Brain pericyte (primary cell): ENCODE data around the gene ZDHHC8.
"Not testable (repeated sequence)": the region's sequence is repeated elsewhere in the genome, so short reads cannot be mapped to it uniquely, and the experiment has no call there.

Experiments used
- DNase-seq: peaks from one replicate; pipeline ENCODE4 v3.0.0-alpha.2; 2012; ENCODE audit warnings: low read depth, low spot score

Gene ZDHHC8

DNA sequence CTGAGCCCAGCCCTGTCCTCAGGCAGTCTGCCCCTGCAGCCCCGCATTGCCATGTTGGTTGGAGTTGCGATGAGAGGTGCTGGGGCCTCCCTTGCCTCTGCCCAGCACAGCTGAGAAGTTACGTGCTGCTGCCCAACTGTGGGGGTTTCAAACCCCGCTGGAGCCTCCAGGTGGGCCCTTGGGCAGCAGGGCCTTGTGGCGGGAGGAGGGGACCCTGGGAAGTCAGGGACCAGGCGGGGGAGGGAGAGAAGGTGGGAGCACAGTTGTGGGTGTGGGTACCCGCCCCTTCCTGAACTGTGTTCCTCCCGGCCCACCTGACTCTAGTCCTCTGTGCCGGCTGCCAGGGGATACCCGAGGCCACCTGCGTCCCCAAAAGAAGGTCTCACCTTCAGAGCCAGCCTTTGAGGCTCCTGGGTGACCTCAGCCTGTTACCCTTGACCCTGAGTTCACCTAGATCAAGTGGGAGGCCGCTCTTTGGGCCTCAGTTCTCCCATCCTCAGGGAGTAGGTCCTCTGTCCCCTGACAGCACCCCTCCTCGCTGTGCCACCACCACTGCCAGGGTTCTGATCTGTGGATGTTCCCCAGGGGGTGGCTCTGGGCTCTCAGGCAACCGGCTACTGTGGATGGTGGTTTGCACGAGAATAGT, 26.9 kb downstream of the ZDHHC8 start:
- no peak for DNase-seq

DNA sequence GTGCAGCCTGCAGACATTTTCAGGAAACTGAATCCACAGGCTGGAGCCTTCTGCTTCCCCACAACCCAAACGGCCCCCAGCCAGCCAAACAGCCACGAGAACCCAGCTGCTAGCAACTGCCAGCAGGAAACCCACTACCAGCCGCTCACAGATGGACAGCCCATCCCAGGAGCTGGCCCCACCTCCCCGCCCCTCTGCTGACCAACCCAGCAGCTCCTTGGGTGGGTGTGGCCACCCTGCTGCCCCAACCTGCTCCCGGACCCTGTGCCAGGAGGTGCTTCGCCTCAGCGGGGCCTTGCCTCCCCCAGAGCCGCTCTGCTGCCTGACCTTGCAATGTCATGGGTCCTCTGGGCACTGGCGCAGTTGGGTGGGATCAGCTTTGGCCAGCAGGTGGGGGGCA, 27.5 kb downstream of the ZDHHC8 start:
- no peak for DNase-seq

DNA sequence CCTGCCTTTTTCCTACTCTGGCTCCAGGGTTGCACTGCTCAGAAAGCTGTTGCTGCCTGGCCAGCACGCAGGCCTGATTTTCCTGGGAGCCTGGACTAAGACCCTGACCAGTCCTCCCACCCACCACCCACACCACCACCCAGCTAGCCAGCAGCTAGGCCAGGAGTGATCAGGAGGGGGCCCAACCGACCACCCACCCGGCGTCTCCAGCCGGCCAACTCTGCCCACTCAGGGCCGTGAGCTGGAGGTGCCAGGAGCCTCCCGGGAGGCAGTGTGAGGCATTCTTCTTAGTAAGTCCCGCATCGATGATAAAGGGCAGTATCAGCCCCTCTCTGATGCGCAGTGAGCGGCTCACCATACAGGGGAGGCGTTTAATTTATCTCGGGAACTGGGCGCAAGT, 27.9 kb downstream of the ZDHHC8 start:
- DNase-seq, result not testable (repeated sequence)

DNA sequence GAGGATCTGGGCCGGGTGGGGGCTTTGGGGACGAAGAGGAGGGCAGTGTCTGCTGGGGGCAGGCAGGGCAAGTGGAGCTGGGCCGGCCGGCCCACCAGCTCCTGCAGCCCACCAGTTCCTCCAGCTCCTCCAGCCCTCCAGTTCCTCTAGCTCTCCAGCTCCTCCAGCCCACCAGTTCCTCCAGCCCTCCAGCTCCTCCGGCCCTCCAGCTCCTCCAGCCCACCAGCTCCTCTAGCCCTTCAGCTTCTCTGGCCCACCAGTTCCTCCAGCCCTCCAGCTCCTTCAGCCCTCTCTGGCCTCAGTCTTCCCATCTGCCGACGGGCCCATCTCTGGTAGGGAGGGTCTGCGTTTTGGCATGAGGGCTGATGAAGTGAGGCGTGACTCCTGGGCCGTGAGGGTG, 28.4 kb downstream of the ZDHHC8 start:
- no peak for DNase-seq

DNA sequence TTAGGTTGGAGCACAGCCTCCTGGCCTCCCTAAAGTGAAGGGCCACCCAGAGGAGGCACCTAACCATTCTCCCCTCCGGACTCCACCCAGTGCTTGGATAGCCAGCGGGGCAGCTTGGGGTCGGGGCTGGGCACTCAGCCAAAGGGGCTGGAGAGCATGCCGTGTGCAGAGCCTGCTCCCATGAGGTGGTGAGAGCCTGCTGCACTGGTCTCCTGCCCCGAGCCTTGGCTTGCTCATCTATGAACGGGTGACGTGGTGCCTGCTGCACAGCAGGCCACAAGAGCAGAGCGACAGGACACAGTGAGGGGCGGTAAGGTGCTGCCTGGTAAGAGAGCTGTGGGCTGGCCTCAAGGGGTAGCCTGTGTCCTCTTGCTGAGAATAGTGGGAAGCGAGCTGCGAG, 33.3 kb downstream of the ZDHHC8 start:
- DNase-seq, result no peak

DNA sequence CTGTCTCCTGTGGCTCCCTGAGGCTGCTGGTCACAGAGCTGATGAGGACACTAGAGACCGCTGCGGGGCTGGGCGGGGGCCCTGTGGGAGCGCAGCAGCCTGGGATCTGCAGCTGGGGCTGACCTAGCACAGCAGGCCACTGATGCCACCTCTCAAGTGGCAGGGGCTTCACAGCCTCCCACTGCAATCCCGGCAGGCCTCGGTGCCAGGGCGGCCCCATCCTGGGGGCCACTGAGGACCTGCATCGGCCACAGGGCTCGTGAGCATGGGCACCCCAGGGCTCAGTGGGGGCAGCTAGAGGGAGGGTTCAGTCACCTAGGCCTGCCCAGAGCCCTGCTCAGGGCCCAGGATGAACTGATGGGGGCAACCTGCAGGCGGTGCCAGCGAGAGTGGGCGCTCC, 33.8 kb downstream of the ZDHHC8 start:
- DNase-seq, result no peak

DNA sequence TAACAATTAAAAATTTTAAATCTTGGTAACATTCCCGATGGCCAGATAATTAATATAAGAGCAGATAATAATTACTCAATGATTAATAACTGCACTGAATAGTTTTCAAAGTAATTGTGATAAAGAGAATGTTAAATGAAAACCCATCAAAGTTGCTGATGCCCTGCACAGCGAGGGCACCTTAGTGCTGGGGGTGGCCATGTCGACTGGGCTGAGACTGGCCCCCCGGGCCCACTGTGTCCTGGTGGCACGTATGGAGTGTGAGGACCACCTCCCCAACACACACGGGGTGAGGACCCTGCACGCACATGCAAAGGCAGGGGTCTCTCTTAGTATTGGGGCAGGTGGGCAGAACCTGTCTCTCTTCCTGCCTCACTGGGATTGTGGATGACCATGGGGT, 34.3 kb downstream of the ZDHHC8 start:
- DNase-seq, result no peak

DNA sequence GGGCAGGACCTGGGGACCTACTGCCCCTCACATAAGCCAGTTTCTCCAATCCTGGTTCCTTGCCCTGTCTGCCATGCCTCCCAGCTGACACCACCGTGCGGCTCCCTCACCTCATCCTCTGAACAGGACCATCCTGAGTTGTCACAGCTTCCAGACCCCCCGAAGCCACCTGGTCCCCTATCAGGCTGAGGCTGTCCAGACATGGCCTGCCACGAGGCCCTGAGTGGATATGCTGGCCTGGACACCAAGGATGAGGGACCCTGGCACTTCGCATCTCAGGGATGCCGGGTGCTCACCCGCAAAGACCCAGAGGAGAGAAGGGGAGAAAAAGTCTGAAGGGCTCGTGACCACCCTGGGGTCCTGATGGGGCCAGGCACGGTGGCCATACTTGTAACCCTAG, 35.1 kb downstream of the ZDHHC8 start:
- DNase-seq, result no peak

DNA sequence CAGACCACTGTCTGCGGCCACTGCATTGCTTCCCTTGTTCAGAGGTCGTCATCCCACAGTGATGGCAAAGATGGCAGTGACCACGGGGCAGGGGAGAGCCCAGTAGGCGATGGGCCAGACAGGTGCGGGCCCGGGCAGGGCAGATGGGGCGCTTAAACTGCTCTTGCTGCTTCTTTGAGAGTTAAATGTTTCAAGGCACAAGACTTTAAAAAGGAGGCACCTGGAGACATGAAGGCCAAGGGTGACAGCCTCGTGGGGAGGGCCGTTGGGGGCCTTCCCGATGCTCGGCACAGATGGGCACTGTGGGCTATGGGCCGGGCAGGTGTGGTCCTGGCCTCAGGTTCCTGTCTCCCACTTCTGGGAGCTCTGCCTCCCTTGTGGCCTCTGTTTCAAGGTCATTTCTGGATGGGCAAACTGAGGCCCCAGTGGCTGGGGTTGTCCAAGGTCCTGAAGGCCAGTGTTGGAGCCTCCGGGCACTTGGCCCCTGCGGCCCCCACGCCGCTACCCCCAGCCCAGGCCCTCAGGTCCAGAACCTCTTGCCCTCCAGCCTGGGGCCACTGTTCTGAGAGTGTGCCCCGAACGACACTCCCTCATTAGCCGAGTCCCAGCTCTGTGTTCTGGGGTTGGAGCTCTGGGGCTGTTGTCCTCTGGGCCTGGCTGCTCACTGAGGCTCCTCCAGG, 36.2 kb downstream of the ZDHHC8 start:
- DNase-seq, result no peak

DNA sequence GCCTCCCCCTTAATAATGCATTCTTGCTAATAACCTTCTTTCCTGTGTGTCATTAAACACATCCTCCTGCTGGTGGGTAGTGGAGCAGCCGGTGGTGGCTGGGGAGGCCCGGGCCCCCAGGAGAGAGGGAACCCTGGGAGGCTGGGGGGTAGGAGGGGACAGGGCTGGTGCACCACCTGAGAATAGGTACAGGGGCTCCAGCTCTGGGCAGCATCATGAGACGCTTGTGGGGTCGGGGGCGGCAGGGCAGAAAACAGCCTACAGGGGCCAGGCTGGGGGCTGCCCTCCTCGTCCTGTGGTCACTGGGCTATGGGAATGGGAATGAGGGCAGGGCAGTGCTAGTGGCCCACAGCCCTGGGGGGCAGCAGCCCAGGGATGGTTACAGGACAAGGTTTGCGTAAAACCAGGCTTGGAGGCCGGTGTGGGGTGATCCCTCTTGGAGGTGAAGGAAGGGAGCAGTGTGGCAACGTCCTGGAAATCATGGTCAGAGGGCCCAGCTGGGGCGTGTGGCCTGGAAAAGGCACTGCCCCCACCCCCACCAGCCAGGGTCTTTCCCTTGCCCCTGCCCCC, 37.7 kb downstream of the ZDHHC8 start:
- no peak for DNase-seq

DNA sequence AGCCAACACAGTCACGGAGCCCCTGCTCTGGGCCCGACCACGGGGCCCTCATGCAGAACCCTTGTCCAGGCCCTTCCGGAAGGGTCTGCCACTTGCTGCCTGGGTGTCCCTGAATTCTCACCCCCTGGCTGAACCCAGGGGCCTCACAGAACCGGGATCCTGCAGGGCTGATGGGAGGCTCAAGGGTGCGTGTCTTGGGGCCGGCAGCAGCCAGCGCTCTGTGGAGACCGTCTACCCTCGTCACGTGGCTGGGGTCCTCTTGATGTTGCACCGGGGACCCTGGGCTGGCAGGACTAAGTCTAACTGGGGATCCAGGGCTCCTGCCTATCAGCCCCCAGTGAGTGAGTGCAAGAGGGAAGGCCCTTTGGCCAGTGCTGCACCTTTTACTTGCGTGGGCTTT, 38.6 kb downstream of the ZDHHC8 start:
- DNase-seq, result no peak

DNA sequence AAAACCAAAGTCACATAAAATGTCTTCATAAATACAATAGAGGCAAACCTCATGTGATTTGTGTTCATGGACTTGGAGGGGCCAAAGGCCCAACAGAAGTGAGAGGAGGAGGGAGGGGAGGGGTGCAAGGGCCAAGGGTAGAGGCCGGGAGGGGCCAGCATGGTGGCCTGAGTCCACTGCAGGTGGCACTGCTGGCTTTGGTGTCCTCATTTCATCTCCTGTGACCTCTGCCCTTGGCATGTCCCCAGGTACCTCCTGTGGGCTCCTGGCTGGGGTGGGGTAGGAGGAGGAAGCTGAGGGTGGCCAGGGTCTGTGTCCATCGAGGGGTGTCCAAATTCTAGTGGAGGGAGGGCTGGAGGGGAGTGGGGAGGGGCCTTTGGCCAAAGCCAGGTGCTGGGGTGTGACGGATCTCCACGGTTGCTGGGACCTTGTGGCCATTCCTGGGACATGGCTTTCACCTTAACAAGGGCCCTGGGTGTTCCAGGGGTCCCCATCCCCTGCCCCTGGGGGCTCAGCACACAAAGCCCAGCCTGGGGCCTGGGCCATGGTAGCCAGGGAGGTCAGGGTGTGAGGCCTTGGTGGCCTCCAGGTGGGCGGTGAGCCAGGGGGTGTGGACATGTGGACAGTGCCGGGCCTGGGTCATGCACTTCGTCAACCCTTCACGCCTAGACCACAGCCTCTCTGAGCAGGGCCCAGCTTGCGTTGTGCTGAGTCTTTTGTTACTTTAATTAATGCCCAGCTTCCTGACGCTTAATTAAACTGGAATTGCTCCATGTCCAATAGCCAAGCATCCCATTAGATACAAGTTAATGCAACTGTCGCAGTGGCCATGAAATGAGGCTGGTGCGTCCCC, 39.9 kb downstream of the ZDHHC8 start:
- no peak for DNase-seq

DNA sequence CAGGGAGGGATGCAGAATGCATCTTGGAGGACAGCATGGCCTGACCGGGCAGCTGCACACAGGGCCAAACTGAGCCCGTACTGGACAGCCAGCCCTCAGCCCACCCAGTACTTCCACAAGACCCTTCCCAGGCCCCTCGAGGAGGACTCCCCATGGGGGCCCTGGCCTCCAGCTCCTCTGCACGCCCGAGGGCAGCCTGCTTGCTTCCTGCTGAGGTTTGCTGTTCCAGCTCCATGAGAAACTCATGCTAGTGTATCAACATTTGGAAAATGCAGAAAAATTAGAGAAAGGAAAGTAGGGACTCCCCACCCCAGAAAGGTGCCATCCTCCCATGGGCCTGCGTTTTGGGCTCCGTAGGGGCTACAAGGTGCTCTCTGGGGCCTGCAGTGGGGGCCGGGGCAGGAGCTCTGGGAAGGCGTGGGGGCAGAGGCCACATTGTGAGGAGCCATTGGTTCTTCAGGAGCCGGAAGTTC, 40.6 kb downstream of the ZDHHC8 start:
- no peak for DNase-seq

DNA sequence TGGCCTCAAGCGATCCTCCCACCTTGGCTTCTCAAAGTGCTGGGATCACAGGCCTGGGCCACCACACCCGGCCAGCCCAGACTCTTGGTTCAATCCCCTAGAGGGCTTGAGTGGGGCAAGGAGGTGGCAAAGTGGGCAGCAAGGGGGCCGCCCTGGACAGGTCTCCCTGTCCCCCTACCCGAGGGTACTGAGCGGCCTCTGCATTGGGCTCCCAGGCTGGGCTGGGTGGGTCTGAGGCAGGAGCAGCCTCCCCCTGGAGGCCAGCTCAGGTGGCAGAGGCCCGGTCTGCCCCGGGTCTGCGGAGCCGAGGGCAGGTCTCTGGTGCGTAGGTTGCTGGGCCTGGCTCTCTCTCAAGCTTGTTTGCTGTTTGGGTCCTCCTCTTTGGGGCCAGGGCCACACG, 41.6 kb downstream of the ZDHHC8 start:
- no peak for DNase-seq

DNA sequence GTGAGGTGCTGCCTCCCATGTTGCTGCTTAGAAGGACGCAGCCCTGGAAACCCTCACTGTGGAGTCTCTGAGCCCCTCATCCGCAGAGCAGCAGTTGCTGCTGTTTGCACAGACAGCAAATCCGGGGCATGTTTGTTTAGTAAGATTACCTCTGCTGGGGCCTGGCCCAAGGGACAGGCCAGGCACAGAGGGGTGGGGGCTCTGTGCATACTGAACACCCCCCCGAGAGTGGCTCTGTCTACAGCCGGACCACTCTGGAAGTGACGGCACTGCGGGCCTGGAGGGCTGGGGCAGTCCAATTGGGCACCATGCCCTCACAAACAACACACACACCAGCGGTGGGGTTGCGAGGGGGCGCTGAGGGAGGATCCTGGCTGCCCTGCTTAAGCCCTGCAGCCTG, 42.2 kb downstream of the ZDHHC8 start:
- no peak for DNase-seq

DNA sequence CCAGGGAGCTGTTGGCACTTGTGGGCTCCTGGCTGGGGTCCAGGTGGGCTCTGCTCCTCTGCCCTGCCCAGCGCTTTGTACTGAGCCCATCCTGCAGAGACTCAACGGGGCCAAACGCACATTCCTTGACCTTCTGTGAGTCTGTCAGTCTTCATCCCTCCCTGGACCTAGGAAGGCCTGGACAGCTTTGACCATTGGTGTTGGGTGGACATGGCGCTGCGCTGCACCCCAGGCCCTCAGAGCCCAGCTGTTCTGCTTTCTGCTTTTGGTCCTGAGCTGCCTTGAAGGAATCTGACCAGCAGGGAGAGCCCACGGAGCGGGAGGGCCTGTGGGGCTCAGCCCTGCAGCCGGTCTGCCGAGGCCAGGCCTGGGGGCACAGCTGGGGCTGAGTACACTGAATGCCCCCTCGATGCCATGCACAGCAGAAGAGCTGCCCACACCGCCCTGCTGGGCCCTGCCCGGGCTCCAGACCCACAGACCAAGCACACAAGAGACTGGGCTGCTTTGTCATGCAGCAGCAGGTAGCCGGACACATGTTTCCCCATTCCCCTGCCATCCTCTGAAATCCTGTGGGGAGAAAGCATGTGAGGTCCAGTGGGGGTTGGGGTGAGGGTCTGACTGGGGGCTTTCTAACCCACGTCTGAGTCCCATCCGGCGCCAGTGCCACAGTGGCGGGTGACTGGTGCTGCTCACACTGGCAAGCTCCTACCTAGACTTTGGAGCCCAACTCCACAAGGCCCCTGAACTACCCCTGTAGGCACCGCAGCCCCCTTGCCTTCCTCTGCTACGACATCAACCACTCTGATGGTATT, 43.4 kb downstream of the ZDHHC8 start:
- no peak for DNase-seq

DNA sequence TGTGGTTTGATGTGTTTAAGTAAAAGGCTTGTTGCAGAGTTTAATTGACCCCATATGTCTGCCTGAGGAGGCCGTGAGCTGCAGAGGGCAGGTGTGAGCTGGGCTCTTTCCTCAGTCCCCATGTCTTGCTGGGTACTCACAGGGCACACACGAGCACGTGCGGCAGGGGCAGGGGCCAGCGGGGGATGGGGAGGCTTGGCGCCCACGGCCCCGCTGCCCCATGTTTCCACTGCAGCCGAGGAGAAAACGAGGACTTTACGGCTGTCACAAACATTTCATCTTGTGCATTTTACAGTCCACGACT, 43.9 kb downstream of the ZDHHC8 start:
- no peak for DNase-seq

DNA sequence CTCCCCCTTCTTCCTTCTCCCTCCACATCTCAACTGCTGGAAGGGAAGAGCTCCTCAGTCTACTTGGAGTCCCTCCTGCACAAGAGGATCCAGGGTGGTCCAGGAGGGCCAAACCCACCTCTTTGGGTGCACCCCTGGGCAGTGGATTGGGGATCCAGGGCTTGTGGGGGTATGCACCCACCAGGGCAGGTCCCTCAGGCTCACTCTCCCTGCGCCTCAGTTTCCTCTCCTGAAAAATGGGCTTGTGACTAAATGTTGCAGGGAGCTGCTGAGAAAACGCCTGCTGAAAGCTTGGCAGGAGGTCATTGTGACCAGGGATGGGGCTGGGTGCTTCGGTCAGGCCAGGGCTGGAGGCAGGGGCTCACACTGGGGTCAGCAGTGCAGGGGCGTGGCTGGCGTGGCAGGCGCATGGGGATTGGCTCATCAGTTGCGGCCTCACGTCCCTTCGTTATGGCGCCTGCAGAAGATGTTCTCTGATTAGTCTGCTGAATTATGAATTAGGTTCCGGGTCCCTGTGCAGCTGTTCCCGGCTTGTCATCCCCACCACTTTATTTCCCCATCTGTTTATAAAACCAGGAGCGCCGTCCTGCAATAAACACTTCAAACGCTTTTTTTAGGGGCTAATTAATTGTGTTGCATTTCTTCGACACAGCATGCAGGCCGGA, 44.9 kb downstream of the ZDHHC8 start:
- no peak for DNase-seq

DNA sequence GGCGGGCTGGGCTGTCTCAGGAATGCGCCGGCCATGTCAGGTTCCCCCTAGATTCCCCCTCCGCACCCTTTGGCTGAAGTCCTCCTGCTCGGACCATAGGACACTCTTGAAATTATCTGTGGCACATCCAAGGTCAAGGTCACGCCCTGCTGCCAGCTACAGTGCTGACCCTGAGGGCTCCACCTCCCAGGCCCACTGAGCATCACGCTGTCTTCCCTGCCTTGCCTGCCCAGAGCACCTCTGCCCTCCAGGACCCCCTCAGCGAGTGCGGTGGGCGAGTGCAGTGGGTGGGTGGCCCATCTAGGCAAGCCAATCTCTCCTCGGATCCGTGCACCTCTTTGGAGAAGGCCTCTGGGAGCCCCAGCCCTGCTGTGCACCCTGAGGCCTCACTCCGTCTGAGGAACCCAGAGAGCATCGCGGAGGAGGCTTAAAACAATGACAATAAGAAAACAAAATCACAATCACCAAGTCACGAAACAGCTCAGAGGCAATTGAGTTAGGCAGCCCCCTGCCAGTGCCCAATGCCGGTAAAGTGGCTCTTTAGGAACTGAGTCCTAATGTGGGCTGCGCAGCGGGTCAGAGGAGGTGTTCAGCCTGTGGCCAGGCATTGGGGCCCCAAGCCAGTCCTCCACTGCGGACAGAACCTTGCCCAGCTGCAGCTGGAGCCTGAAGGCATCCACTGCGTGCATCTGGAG, 45.8 kb downstream of the ZDHHC8 start:
- no peak for DNase-seq

DNA sequence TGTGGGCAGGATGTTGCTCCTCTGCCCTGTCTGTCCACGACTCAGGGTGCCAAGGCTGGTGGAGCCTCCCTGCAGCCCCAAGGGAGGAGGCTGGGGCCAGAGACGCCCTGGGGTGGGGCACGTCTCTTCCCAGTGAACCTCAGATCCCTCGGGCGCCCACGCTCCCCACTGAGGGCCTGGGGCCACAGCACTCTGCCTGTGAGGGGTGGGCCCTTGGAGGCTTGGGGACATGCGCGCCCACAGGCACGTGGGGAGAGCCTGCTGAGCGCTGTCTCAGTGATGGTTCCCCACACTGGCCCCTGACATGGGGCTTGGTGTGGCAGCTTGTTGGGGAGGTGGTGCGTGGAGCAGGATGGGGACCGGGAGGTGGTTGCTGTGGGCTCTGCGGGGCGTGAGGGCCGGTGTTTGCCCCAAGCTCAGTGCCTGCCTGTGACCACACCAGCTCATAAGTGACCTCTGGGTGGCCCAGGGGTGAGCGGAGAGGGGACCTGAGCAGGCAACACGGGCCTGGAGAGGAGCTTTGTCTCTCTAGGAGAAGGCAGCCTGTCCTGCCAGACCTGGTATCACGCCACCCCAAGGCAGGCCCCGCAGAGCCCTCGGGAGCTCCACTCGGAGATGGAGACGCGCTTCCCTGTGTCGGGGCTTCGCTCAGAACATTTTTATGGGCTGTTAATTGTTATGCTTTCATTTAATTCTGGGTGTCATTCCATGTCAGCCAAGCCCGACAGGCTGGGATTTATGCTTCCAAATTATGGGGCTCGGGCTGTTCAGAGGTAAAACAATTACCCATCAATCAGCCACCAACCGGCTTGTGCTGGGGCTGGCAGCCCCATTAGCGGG, 46.7 kb downstream of the ZDHHC8 start:
- no peak for DNase-seq
